HCT116 (cell line): ENCODE measurements around the gene MEGF6. TPM values are rescaled to one million over a fixed set of nuclear protein-coding genes. Genes with fewer than 3 reads are reported as not detected.

Experiments
- ATAC-seq: fragments of 200-7000 bp; cut with Tn5 transposase; 2 replicates; pipeline ENCODE4 v1.9.1; 2020; ENCODE audit warnings: mild to moderate bottlenecking, moderate library complexity
- BruUV-seq: library from RNA; stranded (reverse); fragments of 400-500 nt; replicated peaks from 2 replicates; lab custom pipeline; 2021; lab: Mats Ljungman, UMichigan
- CTCF ChIA-PET: fragments of 300-600 bp; sonication (Branson Sonifier 250); formaldehyde crosslinking; loops from one replicate; lab custom pipeline; 2021; ENCODE audit warnings: antibody characterized with exemption; lab: Charles Lee
- POLR2A ChIA-PET: fragments of 300-600, 350-600 bp; sonication (Branson Sonifier 250); formaldehyde crosslinking; loops from one replicate; lab custom pipeline; 2021; ENCODE audit warnings: antibody characterized with exemption; lab: Charles Lee
- RAD21 ChIA-PET, 2 experiments: fragments of 300-600 bp; sonication (Branson Sonifier 250); formaldehyde crosslinking; loops; one replicate each; lab custom pipeline; 2023; ENCODE audit warnings: low total read pairs in 2 of 2; ENCODE audit not compliant: uncharacterized antibody in 2 of 2, unreplicated experiment in 2 of 2, low non-redundant PET in 1 of 2; lab: Charles Lee
- DNase-seq: peaks from one replicate; pipeline ENCODE4 v3.0.0-alpha.2; 2010; ENCODE audit warnings: low read depth, low spot score
- H2AFZ ChIP-seq: fragments of 200-600 bp; shearing (Covaris generic), sonication (generic); 2 replicates; pipeline ENCODE4 v1.6.1; 2017; ENCODE audit warnings: low read depth, mixed run types, mixed read lengths, antibody characterized with exemption, low read length; ENCODE audit not compliant: poor library complexity, severe bottlenecking
- H3K27ac ChIP-seq: 2 replicates; pipeline ENCODE4 v1.5.1; 2012; ENCODE audit warnings: low read depth, low read length
- H3K27me3 ChIP-seq: fragments of 200-600 bp; sonication (generic); 2 replicates; pipeline ENCODE4 v1.6.1; 2016; ENCODE audit warnings: mixed run types, low read length, mixed read lengths; ENCODE audit not compliant: insufficient read depth
- H3K36me3 ChIP-seq, 2 experiments: fragments of 200-500 bp in 1 of 2; fragments of 200-600 bp in 1 of 2; sonication (Bioruptor generic) in 1 of 2; sonication (generic) in 1 of 2; 2 replicates each; pipeline versions ENCODE4 v1.5.1 to v1.6.1; 2014 to 2016; ENCODE audit warnings: low read length in 2 of 2, inconsistent platforms in 1 of 2, mixed read lengths in 1 of 2, mixed run types in 1 of 2; ENCODE audit not compliant: insufficient read depth in 2 of 2, control insufficient read depth in 1 of 2
- H3K4me1 ChIP-seq, 2 experiments: fragments of 200-600 bp in 1 of 2; sonication (generic) in 1 of 2; 2 replicates each; pipeline versions ENCODE4 v1.5.1 to v1.6.1; 2012 to 2017; ENCODE audit warnings: low read length in 2 of 2, inconsistent platforms in 1 of 2, mild to moderate bottlenecking in 1 of 2, mixed read lengths in 1 of 2, mixed run types in 1 of 2, moderate library complexity in 1 of 2; ENCODE audit not compliant: insufficient read depth in 2 of 2, control insufficient read depth in 1 of 2
- H3K4me2 ChIP-seq: fragments of 200-600 bp; sonication (generic); 2 replicates; pipeline ENCODE4 v1.6.1; 2017; ENCODE audit warnings: mixed run types, low read length, mixed read lengths
- H3K4me3 ChIP-seq, 2 experiments: fragments of 200-600 bp in 1 of 2; sonication (generic) in 1 of 2; replicated peaks in 1 of 2; 2 replicates each; pipeline ENCODE4 v1.5.1; 2011 to 2016; ENCODE audit warnings: low read length in 2 of 2, control low read depth in 1 of 2, low read depth in 1 of 2, mild to moderate bottlenecking in 1 of 2, mixed read lengths in 1 of 2, mixed run types in 1 of 2
- H3K79me2 ChIP-seq: fragments of 200-600 bp; sonication (generic); 2 replicates; pipeline ENCODE4 v1.6.1; 2017; ENCODE audit warnings: mild to moderate bottlenecking, mixed run types, low read length, moderate library complexity, mixed read lengths; ENCODE audit not compliant: insufficient read depth
- H3K9ac ChIP-seq: fragments of 200-600 bp; sonication (generic); 2 replicates; pipeline ENCODE4 v1.6.1; 2016; ENCODE audit warnings: low read length, mixed read lengths
- H3K9me2 ChIP-seq: fragments of 200-600 bp; sonication (generic), shearing (Covaris generic); 2 replicates; pipeline ENCODE4 v1.6.1; 2017; ENCODE audit warnings: mixed run types, mild to moderate bottlenecking, moderate library complexity; ENCODE audit not compliant: insufficient read depth
- H3K9me3 ChIP-seq, 2 experiments: fragments of 200-500 bp in 1 of 2; fragments of 200-600 bp in 1 of 2; sonication (Bioruptor generic) in 1 of 2; sonication (generic) in 1 of 2; 2 replicates each; pipeline ENCODE4 v1.6.1; 2014 to 2017; ENCODE audit warnings: low read length in 2 of 2, mixed read lengths in 2 of 2, inconsistent platforms in 1 of 2, low read depth in 1 of 2, mild to moderate bottlenecking in 1 of 2, mixed run types in 1 of 2, moderate library complexity in 1 of 2; ENCODE audit not compliant: control insufficient read depth in 1 of 2, insufficient read depth in 1 of 2
- H4K20me1 ChIP-seq: fragments of 200-600 bp; sonication (generic), shearing (Covaris generic); 2 replicates; pipeline ENCODE4 v1.6.1; 2017; ENCODE audit warnings: mixed run types, mild to moderate bottlenecking, moderate library complexity; ENCODE audit not compliant: insufficient read depth
- CEBPB ChIP-seq: IDR thresholded peaks from 2 replicates; pipeline ENCODE4 v1.6.1; 2012; ENCODE audit warnings: low read depth
- CTCF ChIP-seq, 3 experiments: fragments of 200-600 bp in 1 of 3; sonication (generic) in 1 of 3; IDR thresholded peaks in 2 of 3; conservative IDR thresholded peaks in 1 of 3; 2 replicates each; pipeline ENCODE4 v1.5.1; 2012 to 2017; ENCODE audit warnings: low read depth in 2 of 3, low read length in 2 of 3, antibody characterized with exemption in 1 of 3, borderline replicate concordance in 1 of 3, control low read depth in 1 of 3, mild to moderate bottlenecking in 1 of 3, mixed read lengths in 1 of 3, mixed run types in 1 of 3, moderate library complexity in 1 of 3; ENCODE audit not compliant: insufficient read depth in 1 of 3
- EZH2 ChIP-seq: fragments of 200-600 bp; sonication (generic); IDR thresholded peaks from 2 replicates; pipeline ENCODE4 v1.6.1; 2017; ENCODE audit warnings: antibody characterized with exemption, mixed run types
- JUND ChIP-seq: IDR thresholded peaks from 2 replicates; pipeline ENCODE4 v1.6.1; 2012
- POLR2A ChIP-seq: IDR thresholded peaks from 2 replicates; pipeline ENCODE4 v1.7.0; 2011; ENCODE audit warnings: borderline replicate concordance; ENCODE audit not compliant: insufficient read depth, insufficient read length; ENCODE audit errors: extremely low read depth
- POLR2AphosphoS5 ChIP-seq: IDR thresholded peaks from 2 replicates; pipeline ENCODE4 v1.6.1; 2011; ENCODE audit warnings: mild to moderate bottlenecking, low read depth, low read length, moderate library complexity
- RAD21 ChIP-seq: IDR thresholded peaks from 2 replicates; pipeline ENCODE4 v1.6.1; 2012; ENCODE audit warnings: low read depth, mild to moderate bottlenecking
- REST ChIP-seq: IDR thresholded peaks from 2 replicates; pipeline ENCODE4 v1.6.1; 2012; ENCODE audit warnings: low read depth
- YY1 ChIP-seq: IDR thresholded peaks from 2 replicates; pipeline ENCODE4 v1.6.1; 2011; ENCODE audit warnings: low read length, low read depth, moderate library complexity, mild to moderate bottlenecking; ENCODE audit not compliant: insufficient replicate concordance; ENCODE audit errors: extremely low read depth
- intact Hi-C: fragments of 100-400 bp; cut with micrococcal nuclease; formaldehyde crosslinking; loops from 2 replicates; pipeline ENCODE4 v1.10.0; 2022
- total RNA-seq: library from RNA; stranded (reverse); gene quantifications from one replicate; pipeline ENCODE4 v1.2.1, GENCODE V29; 2021; ENCODE audit not compliant: unreplicated experiment

Gene MEGF6
- total RNA-seq, 1 experiment from 2014 or later: 47.6 TPM

GRCh38 chr1:3504822-3505153 lies 106.5 kb downstream of the MEGF6 start:
- BruUV-seq: no TSS peak
- intact Hi-C loops: no loop called here
- TF ChIP-seq YY1: no peak
- TF ChIP-seq POLR2AphosphoS5: no peak
- TF ChIP-seq RAD21: no peak
- TF ChIP-seq CTCF (IDR thresholded peaks at IDR 0.05 in 2 of 3, conservative IDR thresholded peaks at IDR 0.05 in 1 of 3; ENCODE audit: borderline replicate concordance in 1 of 3, insufficient read depth in 1 of 3, low read depth in 2 of 3, low read length in 2 of 3): no peak
- TF ChIP-seq EZH2: no peak
- no peak for TF ChIP-seq CEBPB
- TF ChIP-seq REST: no peak
- TF ChIP-seq JUND: no peak
- no peak for TF ChIP-seq POLR2A
- ATAC-seq: no peak
- H3K27ac ChIP-seq: no peak overlapping the region; the same call in 1 of the 2 replicates
- no peaks in the 10 kb centered on the region for H3K36me3 ChIP-seq
- no peaks in the 10 kb centered on the region for H4K20me1 ChIP-seq
- H3K4me2 ChIP-seq: peak overlapping the region; percentile 61
- 0 out of 4 replicates have a peak overlapping the region, but pooled peaks of 1 of the 2 experiments have one; percentile 25 for H3K4me3 ChIP-seq
- ChIA-PET CTCF (no interaction called here), POLR2A (no interaction called here), RAD21 (no interaction called here)
- DNase-seq: no peak
- H3K4me1 ChIP-seq: peaks cover 11 to 52% of the 10 kb centered on the region in 2 experiments; a peak in 3 of 4 replicates
- H3K79me2 ChIP-seq: no peaks in the 10 kb centered on the region
- no peak overlapping the region for H2AFZ ChIP-seq
- H3K9me3 ChIP-seq: no peaks in the 10 kb centered on the region
- 0 out of 2 replicates have a peak overlapping the region, but pooled peaks have one; percentile 40 for H3K9ac ChIP-seq
- no peaks in the 10 kb centered on the region for H3K9me2 ChIP-seq
- H3K27me3 ChIP-seq: no peaks in the 10 kb centered on the region
